ENCODE results near the gene SNRNP40.

DNA sequence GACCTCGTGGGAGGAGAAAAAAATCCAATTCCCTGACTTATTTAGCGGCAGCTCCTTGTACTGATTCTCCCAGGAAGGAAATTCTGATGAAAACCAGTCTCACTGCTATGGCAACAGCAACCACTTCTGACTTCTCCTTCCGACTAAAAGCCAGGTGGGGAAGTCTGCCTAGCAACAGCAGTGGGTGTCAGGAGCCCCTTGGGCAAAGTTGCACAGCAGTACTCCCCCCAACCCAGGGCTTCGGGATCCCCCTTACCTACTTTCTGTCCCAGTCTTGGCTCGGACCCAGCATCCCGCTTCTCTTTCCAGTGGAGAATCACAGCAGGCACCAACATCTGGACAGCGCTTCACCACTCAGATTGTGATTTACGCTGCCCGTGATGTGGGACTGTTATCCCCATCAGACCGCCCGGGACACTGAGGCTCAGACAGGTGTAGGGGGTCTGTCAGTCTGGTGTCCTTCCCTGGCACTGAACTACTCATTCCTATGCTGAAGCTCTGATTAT lies 81.5 kb downstream of the SNRNP40 start:
- TF ChIP-seq, protein P1, sequence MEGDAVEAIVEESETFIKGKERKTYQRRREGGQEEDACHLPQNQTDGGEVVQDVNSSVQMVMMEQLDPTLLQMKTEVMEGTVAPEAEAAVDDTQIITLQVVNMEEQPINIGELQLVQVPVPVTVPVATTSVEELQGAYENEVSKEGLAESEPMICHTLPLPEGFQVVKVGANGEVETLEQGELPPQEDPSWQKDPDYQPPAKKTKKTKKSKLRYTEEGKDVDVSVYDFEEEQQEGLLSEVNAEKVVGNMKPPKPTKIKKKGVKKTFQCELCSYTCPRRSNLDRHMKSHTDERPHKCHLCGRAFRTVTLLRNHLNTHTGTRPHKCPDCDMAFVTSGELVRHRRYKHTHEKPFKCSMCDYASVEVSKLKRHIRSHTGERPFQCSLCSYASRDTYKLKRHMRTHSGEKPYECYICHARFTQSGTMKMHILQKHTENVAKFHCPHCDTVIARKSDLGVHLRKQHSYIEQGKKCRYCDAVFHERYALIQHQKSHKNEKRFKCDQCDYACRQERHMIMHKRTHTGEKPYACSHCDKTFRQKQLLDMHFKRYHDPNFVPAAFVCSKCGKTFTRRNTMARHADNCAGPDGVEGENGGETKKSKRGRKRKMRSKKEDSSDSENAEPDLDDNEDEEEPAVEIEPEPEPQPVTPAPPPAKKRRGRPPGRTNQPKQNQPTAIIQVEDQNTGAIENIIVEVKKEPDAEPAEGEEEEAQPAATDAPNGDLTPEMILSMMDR (IDR thresholded peaks at IDR 0.05), result no peak
- no peak for TF ChIP-seq POLR2A (IDR thresholded peaks at IDR 0.05)
- TF ChIP-seq POLR2AphosphoS5 (IDR thresholded peaks at IDR 0.05), result no peak
- no peak for TF ChIP-seq EP300 (IDR thresholded peaks at IDR 0.05; ENCODE audit: low read depth)
